ENCODE data around the gene CA5A.

CA5A gene

DNA sequence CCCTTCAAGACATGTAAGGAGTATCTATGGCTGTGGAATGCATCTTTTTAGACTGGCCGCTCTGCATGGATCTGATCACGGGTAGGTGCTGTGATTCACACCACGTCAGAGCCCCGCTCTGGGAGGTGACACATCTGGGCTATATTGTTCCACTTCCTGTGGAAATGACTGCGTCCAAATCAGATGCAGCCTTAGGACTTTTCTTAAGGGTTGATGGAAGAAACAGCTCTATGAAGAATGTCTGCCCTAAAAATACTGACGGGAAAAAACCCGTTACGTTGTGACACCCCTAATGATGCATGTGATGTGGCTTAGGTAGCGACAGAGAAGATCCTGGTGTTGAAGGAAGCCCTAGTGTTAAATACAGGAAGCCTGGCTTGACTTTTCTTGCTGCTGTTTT lies 27.1 kb upstream of the CA5A start:
- DNase-seq (ENCODE audit: low read depth), result peak; percentile 50

DNA sequence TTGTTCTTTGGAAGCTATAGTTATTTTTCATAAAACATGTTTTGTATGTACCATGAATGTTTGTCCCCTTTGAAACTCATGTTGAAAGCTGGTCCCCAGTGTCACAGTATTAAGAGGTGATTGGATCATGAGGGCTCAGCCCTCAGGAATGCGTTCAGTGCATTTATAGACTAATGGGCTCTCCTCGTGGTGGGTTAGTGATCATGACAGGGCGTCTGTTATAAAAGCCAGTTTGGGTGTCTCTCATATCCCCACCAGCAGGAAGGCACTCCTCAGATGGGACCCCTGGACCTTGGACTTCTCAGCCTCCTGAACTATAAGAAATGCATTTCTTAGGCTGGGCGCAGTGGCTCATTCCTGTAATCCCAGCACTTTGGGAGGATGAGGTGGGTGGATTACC lies 25.3 kb upstream of the CA5A start:
- no peak for DNase-seq (ENCODE audit: low read depth)

DNA sequence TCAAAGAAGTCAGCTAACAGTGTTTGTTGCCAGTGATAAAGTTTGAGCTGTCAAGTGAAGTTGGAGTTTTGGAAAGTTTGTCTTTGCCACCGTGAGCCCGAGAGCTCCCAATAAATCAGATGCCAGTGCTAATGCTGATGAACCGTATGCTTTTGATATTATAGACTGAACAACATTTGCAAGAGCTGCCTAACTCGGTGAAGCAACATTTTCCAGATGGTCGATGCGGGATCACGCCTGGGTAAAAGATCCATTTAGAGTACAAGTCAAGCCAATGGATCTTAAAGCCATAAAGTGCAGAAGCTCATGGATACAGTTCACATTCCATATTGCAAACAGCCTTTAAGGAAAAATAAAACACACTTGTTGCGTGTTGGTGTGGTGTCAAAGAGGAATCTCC lies 24.5 kb upstream of the CA5A start:
- DNase-seq (ENCODE audit: low read depth), result no peak

DNA sequence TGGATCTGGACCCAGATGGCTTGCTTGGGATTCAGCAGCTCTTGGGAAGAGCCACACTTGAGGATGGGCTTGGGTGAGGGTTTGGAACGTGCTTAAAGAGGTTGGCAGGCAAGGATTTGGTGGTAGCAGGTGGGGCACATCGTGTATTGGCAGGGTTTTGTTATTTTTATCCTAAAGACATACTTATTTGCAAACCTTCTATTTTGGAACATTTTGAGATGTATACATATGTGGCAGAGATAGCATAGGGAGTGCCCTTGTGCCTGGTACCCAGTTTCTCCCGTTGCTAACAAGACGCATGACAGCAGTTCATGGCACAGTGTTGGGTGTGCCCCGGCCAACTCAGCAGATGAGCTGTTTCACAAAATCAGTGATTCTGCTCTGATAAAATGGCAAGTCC lies 24.0 kb upstream of the CA5A start:
- DNase-seq (ENCODE audit: low read depth), result no peak

DNA sequence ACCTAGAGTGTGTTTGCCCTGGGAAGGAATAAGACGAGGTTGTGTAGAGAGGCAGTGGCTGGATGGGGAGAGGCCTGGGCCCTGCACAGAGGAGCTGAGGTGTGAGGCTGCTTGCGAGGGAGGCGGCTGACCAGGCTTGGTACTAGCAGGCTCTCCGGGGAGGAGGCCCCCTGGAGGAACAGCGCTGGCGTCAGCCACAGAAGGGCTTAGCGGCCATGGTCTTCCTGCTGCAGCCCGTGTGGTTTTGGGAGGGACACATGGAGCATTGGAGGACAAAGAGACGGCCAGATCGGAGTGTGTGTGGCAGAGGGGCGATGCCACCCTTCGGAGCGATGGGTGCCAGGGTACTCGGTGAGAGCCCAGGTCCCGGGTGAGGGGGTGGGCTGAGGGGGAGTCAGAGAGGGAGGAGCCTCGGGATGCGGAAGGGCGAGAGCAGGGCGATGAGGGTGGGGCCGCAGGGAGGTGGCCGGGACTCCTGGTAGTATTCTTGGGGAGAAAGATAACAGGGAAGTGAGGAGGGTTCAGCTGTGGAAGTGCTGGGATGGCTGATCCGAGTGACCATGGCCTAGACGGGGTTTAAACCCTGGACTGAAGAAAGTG lies 23.2 kb upstream of the CA5A start:
- DNase-seq (ENCODE audit: low read depth), result no peak

DNA sequence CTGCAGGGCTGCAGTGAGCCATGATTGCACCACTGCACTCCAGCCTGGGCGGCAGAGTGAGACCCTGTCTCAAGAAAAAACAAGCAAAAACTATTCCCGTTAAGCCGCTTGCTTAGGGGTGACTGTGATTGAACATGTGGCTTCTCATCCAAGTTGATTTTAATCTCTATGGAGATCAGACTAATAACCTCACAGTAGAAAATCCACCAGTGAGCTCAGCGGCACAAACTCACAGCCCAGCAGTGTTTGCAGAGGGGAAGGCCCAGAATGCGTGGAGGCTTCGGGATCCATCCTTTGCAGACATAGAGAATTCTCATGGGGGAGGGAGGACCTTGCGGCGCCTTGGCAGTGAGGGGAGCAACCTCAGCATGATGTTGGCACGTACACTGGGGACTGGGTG lies 22.3 kb upstream of the CA5A start:
- no peak for DNase-seq (ENCODE audit: low read depth)

DNA sequence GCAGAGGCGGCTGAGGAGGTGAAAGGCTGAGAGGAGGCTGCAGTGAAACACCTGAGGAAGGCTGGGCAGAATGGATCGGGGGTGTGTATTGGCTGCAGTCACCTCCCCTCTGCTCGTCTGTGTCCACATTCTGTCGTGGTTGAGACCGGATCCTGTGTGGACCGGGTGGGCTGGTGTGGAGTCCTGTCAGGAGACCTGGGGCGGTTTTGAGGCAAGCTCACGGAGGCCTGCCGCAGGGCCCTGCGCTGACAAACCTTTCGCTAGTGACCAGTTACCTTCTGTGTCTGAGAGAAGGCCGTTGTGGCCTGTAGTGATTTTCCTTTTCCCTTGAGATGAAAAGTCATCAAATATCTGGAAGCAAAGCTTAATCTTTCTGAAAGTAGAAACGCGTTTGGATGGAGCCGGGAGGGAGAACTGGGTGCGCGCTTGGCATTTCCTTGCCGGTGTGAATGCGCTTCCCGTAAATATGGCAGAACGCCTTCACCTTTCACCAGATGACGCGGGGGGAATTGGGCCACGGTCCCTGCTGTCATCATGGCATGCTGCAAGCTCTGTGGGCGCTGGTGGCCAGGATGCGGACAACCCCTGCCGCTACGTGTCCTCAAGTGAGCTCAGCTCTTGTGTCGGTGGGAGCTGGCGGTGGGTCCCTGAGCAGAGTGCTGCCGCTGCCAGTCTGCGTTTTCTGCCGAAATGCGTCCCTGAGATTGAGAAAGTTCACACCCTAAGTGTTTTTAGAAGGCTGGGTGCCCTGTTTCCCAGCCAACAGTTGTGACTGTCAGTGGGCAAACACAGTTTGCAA lies 21.2 kb upstream of the CA5A start:
- no peak for DNase-seq (ENCODE audit: low read depth)

DNA sequence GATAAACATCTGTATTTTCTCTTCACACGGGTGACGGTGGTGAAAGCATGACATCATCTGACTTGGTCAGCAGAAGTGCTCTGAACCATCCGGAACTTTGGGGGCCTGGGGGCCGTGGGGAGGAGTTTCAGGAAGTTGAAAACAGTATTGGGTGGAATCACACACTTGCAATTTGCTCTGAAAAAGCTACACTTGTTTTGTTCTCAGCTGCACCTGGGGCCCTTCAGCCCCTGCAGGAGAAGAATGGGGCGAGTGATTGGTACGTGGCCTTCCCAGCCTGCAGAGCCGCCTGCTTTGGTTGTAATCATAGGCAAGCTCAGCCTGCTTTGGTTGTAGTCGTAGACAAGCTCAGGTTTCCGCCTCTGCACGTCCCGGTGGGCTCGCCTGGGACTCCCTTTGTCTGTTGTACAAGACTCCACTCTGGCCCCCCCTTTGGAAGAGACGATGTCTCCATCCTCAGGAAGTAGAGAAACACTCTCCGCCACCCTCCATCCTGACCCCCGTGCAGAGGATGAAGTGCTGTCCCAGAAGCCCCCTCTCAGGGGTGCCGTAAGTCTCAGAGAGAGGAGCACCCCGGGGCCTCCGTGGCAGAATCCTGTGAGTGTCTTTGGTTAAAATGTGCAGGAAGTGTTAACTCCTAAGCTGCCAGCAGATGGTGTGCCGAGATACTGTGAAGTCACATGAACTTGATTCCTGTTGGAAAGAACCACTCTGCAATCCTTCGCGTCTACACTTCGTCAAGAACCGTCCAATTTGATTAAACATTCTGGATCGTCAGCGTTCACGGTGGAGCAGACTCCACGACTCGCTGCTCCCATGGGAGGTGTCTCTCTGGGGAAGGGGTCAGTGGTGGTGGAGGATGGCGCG lies 20.3 kb upstream of the CA5A start:
- DNase-seq (ENCODE audit: low read depth), result peak; percentile 74

DNA sequence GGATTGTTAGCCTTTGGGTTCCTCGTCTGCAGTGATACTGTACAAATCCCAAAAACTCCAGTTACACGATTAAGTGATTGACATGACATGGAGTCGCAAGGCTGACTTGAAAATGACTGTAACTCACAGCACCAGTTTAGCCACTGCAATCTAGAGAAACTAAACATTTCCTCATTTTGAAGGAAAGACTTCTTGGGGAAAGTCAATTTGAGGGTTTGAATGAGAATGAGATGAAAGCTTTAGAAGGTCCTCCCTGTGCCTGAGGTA lies 19.7 kb upstream of the CA5A start:
- DNase-seq (ENCODE audit: low read depth), result no peak

DNA sequence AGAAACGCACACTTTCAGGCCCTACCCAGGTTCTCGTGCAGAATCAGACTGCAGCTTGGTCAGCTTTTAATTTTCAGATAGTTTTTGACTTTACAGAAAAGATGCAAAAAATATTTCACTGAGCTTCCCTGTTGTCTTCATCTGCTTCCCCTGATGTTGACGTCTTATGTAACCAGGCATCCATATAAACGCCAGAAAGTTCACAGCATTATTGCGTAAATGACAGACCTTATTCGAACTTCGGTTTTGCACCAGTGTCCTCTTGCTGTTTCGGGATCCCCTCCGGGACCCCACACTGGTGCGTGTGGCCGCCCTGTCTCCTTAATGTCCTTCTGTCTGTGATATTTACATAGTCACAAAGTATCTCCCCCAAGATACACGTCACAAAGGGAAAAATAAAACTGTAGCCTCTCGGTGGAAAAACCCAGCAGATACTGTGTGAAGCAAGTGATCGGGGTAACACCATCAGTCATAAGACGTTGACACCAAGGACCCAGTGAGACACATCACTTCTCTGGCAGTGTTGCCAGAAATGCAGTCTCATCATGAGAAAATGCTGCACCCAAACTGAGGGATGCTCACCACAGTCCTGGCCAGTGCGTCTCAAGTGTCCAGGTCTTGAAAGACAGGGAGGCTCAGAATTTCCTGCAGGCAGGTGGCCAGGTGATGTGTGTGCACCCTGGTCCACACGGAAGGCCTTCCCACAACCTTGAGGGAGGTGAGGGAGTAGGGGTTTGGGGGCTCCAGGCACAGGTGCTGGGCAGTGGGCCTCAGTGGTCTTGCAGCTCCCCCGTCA lies 19.2 kb upstream of the CA5A start:
- no peak for DNase-seq (ENCODE audit: low read depth)

DNA sequence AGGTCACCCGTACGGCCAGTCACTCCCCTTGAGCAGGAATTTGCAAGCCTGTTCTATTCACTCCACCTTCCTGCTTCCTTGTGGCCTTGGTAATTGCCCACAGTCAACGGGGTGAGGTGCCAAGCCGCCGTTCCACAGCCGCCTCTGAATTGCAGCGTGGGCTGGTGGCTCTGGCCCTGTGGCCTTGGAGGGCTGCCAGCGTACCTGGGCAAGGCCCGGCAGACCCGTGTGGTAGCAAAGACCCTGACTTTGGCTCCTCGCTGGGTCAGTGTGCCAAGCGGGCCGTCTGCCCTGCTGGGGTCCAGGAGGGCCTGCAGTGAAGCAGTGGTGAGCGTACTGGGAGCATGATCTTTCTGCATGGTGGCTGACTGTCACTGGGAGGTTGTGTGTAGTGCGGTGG lies 18.5 kb upstream of the CA5A start:
- no peak for DNase-seq (ENCODE audit: low read depth)

DNA sequence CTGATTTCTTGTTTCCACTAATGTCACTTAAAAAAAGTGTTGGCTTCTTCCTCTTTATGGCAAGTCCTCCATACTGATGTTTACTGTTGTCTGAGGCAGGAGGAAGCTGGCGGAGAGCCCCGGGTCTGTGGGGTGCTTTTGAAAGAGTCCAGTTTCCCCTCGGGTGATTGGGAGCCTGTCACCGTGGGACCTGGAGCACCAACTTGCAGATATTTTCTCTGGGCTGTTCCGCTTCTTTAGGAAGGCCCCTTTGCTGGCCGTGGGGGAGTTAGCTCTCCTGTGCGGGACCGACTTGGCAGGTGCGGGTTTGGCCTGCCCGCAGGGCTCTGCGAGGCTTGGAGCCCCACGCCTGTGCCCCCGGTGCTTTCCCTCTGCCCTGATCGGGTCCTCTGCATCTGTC lies 18.0 kb upstream of the CA5A start:
- no peak for DNase-seq (ENCODE audit: low read depth)

DNA sequence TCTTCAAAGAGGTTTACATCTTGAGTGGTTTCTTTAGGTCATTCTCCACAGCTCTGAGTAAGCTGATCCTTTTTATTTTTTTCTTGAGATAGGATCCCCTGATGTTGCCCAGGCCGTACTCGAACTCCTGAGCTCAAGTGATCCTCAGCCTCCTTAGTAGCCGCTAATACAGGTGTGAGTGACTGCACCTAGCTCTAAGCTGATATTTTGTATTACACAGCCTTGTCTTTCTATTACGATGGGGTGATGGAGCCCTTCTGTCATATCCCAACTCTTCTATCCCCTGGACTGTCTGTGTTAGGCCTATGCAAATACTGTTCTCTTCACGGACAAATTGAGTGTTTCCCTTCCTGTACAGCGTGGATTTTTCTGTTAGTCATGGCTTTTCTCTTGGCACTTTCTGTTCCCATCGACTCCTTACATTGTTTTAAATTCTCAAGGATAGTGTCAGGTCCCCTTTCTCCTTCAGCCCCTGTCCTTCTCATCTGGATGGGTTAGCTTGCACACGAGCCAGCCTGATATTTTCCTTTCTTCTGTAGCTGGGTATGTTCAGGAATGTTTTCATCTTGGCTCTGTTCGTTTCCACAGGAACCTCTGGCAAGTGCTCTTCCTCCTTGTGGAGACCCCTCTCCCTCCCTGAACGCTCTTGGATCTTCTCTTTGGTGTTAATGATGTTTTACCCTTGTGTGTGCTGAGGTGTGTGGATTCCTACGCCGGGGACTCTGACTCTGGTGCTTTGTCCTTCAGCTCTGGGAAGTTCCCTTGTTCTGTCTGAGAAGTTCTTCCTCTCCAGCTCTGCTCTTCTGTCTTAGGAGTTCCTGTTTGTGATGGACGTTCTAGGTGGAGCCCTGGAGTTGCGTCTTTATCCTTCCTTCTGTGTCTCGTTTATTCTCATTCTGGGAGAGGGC lies 17.2 kb upstream of the CA5A start:
- DNase-seq (ENCODE audit: low read depth), result no peak

DNA sequence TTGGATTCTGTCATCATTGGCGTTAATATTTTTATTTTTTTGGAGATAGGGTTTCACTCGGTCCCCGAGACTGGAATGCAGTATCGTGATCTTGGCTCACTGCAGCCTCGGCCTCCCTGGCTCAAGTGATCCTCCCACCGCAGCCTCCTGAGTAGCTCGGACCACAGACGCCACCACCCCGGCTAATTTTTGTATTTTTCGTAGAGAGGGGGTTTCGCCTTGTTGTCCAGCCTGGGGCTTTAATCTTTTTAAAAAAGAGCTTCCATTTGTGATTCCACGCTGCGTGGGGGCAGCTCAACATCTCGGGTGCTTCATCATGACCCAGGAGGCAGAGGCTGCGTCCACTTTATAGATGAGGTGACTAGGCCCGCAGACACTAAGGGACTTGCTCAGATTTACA lies 16.4 kb upstream of the CA5A start:
- DNase-seq (ENCODE audit: low read depth), result no peak

DNA sequence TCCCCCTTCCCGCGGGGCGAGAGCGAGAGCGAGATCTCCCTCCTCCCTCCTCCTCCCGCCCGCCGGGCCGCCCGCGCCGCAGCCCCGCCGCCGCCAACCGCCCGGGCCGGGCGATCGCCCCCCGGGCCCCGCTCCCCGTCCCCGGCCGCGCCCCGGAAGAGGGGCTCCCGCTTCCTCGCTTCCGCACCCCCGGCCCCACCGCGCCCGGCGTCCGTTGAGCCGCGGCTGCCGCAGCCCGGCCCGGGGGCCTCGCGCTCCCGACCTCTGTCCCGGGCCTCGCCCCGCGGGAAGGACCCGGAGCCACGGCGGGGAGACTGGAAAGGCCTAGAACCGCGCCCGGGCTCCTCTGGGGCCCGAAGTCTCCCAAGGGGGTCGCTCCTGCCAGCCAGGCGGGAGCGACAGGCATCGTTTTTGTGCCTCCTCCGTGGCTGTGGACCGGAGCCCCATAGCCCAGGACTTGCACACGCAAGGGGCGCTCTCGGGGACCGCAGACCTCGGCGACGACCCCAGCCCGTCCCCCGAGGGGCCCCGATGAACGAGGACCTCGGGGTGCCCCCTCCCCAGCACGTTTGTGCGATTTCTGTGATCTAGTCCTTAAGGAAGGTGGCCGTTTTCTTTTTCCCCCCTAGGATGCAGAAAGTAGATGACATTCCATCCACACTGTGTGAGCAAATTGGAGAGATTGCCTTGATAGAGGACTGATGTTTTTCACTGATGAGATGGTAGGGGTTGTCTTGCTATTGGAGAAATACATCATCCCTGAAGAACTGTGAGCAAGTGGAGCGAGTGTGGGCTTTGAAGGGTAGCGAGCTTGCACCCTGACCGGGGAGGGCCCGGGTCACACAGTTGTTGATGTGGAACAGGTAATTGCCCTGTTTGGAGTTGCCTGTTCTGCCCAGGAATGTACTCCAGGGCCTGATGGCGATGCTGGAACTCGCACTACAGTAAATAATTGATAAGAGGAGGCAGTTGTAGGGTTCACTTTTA lies 15.5 kb upstream of the CA5A start:
- no peak for DNase-seq (ENCODE audit: low read depth)

DNA sequence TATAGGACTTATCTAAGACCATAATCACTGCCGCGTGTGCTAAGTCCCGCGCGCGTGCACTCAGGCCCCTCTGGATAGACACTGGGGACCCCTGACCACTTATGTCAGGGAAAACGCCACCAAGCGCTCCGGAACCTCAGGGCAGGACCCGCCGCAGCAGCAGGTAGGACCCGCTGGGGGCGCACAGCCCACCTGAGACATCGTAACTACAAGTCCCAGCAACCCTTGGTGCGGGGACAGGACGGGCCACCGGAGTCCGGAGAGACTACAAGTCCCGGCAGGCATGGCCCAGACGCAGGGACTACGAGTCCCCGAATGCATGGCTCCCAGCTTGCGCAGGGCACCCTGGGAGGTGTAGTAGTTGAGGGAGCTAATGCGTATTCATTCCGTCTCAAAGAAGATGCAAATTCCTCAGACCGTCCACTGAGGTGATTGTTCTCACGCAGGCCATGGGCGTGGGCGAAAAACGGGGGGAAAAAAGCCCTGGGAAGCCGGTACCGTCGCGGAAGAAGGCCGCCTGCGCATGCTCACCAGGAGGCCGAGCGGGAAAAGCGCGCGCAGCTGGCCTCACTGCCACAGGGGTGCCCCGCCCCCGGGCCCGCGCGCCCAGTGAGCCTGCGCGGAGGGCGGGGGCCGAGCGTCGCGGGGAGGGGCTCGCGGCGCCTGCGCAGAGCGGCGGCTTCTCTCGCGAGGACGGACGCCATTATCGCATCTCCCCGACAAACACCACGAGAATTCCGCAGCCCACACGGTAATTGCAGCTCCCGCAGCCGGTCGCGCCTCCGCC lies 14.6 kb upstream of the CA5A start, which contains the start of gene BANP:
Gene BANP, plus strand, starts transcription at position 670 of the 787 bp plus-strand sequence. CDS start 23,682 bp downstream, outside the sequence.
- peak; percentile 98 for DNase-seq (ENCODE audit: low read depth)

DNA sequence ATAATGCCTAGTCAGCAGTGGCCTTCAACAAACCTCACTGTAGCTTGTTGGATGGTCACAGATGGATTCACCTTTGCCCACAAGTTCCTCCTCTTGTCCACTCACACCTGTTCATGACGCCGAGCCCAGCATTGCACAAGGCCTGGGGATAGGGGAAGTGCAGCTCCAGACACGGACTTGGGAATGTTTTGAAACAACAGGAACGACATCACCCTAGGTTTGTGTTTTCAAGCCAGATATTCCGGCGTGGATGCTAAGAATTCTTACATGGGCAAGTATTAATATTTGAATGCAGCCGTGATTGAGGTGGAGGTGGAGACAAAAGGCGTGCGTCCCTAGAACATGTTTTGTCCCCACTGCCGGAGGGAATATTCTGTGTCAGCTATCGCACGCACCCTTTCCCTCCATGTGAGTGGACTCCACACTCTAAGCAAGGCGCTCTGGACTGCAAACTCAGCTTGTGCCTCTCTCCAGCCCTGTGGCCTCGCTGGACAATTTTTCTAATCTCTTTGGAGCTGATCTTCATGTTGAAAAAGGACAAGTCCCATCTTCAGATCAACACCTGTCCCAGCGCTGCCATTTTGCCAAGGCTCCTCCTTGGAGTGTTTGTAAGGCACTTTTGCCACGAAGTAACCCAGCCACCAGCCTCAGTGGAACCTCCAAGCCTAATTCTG lies 12.9 kb upstream of the CA5A start:
- DNase-seq (ENCODE audit: low read depth), result no peak

DNA sequence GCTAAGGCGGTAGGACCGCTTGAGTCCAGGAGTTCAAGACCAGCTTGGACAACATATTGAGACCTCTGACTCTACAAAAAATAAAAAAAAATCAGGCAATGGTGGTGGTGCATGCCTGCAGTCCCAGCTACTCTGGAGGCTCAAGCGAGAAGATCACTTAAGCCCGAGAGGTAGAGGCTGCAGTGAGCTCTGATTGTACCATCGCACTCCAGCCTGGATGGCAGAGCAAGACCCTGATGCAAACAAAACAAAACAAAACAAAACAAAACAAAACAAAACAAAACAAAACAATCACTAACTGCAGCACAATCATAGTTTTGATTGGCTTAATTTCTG lies 12.4 kb upstream of the CA5A start:
- DNase-seq (ENCODE audit: low read depth), result no peak

DNA sequence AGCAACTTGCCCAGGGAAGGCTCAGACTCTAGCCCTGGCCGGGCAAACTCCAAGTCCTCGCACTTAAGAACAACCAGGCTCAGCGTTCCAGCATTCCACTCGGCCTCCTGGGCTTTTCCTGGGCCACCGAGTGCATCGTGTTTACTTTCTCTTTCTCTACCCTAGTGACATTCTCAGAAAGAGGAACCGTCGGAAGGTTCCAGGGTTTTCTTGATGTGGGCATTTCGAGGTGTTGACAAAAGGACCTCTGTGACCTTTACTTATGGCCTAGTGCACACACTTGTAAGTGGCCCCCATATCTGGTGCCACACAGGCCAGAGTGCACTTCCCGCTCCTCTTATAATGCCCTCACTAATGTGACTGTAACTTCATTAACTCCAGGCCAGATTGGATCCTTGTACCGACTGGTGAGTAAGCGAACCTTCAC lies 11.8 kb upstream of the CA5A start:
- DNase-seq (ENCODE audit: low read depth), result no peak

All from T-helper 22 cell (primary cell).